HG03571 (cell line): ENCODE results near the gene INTS1.
"Not testable (repeated sequence)": the region's sequence is repeated elsewhere in the genome, so short reads cannot be mapped to it uniquely, and the experiment has no call there.

Experiments used
- ATAC-seq: cut with Tn5 transposase; IDR thresholded peaks from one replicate; pipeline ENCODE4 v1.9.1; 2021; ENCODE audit not compliant: unreplicated experiment

INTS1 gene

DNA sequence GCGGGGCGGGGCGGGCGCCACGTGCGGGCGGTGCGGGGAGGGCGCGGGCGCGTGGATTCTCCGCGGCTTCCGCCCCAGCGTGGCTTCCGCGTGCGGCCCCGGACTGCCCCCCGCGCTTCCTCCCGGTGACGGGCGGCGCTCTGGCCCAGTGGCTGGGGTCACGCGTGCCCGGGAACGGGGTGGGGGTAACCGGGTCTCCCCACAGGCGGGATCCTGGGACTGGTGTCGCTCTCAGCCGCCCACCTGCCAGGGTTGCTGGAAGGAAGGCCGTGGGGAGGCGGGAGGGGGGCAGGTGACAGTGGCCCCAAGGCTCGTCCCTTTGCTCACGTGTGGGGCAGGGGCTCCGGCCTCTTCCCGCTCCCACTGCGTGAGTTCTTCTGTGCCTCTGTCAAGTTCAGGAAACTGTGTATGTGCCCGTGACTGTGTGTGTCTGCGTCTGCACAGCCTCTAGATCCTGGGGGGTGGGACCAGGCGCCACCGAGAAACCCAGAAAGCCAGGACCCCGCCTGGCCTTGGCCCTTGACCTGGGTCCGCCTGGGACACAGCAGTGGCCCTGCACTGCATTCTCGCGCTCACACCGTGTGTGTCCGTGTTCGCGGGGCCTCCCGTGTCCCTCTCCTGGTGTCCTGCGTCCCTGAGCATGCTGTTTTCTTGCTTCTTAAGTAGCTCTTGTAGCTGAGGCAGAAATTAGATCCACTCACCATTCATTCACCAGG, 27.2 kb upstream of the INTS1 start:
- no peak for ATAC-seq

DNA sequence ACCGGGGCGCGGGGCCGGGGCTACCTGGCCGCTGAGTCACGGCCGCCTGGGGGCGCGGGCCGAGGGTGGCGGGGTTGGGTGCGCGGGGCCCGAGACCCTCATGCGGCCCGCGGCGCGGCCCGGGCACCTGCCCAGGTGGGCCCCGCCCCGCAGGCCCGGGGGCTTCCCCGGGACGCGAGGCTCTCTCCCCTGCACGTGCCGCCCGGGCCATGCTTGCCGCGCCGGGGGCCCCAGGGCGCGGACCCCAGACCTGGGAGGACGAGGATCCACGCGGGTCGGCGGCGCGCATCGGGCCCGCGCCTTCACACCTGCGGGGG, 26.7 kb upstream of the INTS1 start:
- peak; percentile 16 for ATAC-seq

DNA sequence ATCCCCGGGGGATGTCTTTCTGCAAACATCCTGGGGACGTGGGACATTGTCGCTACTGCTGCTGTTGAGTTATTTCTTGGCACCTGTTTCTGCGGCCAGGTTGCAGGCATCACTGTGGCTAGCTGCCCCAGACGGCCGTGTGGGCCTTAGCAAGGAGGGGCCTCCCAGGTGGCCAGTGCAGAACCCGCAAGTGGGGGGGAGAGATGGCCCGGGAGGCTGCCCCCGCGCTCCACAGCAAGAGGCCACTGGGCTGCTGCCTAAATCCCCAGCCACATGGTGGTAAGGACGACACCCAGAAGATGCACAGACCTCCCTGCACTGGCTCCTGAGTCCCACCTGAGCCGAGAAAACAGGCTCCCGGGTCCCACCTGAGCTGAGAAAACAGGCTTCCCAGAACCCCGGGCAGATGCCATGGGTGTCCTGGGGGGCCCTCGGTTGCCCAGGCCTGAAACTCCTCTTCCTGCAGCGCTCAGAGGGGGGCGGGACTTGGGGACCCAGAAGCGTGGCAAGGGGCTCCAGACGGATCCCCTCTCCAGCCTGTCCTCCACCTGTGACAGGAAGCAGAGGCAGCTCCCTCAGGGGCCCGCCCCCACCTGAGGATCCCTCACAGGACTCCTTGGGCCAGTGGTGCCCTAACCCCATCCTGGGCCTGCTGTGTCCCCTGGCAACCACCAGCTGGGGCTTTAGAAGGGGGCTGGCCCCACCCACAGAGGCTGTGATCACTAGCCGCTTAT, 25.4 kb upstream of the INTS1 start:
- ATAC-seq, result no peak

DNA sequence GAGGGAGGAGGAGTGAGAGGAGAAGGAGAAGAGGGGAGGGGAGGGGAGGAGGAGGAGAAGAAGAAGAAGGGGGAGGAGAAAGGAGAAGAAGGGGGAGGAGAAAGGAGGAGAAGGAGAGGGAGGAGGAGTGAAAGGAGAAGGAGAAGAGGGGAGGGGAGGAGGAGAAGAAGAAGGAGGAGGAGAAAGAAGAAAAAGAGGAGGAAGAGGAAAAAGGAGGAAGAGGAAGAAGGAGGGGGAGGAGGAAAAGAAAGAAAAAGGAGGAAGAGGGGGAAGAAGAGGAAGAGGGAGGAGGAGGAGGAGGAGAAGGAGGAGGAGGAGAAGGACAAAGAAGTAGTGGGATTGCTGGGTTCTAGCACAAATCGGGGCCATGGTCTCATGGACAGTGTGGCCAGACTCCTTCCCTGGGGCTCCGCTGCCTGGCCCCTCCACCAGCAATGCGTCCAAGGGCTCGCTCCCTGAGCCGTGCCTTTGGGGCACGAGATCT, 22.1 kb upstream of the INTS1 start:
- no peak for ATAC-seq

DNA sequence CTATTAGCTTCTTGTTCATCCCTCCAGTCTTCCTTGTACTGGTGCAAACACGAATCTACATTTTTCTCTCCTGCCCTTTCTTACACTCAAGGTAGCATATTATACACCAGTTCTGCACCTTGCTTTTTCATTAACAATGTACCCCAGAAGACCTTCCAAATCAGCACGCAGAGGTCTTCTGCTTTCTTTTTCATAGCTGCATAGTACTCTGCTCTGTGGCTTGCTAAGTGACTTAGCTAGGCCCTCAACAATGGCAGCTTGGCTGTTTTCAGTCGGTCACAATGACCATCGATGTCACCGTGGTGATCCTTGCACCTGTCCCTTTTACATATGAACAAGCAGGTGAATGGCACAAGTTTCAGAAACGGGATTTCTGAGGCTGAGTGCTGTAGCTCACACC, 21.2 kb upstream of the INTS1 start:
- ATAC-seq, result no peak

DNA sequence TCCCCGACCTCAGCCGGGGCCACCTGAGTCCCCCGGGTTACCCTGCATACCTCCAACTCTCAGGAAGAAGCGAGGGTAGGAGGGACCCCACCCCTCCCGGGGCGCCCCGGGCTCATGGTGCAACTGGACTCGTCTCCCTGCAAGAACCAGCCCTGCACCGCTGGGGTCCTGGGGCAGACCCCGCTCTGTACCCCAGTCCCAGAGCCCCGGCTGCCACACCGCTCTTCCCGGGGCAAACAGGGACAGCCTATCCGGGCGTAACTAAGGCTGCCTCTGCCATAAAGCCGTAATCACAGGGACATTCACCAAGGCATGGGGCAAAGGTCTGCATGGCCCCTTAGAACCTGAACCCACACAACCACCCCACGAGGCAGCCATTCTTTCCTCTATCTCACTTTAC, 19.7 kb upstream of the INTS1 start:
- no peak for ATAC-seq

DNA sequence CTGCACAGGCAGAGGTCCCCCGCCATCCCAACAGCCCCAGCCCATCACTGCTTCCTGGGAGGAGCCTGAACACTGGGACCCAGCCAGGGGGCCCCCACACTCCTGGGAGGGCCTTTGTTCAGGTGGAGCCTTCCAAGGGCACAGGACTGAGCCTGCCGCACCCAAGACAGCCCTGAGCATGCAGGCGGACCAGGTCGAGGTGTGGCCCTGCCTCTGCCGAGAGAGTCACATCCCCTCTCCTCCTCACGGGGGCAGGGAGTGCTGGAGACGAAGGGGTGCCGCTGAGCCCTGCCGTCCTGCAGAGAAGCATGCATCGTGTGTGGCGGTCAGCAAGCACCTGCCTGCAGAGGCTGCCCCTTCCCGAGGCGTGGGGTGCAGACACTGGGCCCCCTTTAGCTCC, 19.0 kb upstream of the INTS1 start:
- ATAC-seq, result no peak

DNA sequence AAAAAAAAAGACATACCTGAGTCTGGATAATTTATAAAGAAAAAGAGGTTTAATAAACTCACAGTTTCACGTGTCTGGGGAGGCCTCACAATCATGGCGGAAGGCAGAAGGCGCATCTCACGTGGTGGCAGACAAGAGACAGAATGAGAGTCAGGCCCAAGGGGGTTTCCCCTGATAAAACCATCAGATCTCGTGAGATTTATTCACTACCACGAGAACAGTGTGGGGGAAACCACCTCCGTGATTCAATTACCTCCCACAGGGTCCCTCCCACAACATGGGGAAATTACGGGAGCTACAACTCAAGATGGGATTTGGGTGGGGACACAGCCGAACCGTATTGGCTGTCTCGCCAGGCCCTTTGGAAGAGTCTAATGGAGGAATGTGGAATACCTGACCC, 17.3 kb upstream of the INTS1 start:
- ATAC-seq, result no peak

DNA sequence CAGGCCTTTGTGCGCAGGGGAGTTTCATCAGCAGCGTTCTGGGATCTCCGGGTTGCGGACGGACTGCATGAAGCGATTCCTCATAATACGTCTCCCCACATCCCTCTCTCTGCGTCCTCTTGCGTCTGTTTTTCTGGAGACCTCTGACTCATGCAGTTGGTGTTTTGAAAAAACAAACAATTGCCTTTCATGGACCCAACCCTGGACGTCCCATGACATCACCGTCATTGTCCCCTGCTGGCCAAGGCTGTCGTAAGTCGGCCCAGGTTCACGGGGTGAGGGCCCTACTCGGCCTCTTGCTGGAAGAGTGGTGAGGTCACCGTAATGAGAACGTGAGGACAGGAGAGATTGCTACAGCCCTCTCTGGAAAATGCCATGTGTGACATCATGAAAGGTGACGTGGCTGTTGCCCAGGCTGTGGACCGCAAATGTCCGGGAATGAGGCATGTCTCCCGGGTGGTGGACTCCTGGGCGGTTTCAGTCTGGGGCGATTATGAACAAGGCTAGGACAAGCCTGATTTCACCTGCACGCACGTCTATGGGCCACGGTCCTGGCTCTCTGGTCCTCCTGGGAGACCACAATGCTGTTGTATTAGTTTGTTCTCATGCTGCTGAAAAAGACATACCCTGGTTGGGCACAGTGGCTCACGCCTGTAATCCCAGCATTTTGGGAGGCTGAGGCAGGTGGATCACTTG, 16.5 kb upstream of the INTS1 start:
- ATAC-seq, result no peak

DNA sequence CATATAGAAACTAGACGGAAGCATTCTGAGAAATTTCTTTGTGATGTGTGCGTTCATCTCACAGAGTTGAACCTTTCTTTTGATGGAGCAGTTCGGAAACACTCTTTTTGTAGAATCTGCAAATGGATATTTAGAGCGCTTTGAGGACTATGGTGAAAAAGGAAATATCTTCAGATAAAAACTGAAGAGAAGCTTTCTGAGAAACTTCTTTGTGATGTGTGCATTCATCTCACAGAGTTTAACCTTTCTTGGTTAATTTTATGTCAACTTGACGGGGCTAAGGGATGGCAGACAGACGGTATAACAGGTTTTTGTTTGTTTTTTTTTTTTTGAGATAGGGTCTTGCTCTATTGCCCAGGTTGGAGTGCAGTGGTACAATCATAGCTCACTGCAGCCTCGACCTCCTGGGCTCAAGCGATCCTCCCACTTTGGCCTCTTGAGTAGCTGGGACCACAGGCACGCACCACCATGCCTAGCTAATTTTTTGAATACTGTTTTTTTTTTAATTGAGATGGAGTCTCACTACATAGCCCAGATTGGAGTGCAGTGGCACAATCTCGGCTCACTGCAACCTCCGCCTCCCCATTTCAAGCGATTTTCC, 15.2 kb upstream of the INTS1 start:
- not testable (repeated sequence) for ATAC-seq

DNA sequence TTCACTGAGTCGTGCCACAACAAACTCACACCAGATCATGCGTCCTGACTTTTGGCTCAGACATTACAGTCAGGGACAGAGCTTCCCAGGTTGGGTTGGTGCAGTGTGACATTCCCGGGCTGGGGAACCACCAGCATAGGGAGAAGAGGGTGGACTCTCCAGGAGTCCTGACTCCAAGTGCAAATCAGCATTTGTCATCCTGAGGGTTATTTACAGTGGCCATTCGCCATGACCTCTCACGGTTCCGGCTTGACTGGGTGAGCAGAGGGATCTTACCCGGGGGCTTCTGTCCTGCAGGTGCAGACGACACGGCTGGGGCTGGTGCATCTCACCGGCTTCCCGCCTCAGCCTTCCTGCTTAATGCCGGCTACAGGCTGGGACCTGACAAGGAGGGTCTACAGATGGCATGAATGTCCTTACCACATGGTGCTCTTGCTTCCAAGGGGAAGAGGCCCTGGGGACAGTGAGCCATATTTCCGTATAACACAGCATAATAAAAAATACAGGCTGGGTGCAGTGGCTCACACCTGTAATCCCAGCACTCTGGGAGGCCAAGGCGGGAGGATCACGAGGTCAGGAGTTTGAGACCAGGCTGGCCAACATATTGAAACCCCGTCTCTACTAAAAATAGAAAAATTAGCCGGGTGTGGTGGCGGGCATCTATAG, 12.5 kb upstream of the INTS1 start:
- ATAC-seq, result no peak

DNA sequence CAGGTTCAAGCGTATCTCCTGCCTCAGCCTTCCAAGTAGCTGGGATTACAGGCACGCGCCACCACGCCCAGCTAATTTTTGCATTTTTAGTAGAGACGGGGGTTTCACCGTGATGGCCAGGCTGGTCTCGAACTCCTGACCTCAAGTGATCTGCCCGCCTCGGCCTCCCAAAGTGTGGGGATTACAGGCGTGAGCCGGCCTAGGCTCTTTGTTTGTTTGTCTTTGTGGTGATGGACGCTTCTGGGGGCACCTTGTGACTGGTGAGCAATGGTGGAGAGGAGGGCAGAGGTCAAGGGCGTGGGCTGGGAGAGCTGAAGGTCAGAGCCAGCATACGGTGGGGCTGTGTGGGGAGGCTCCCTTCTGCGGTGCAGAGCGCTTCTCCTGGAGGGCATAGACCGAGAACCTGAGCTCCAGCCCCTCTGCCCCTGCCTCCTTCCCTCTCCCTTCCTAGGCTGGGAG, 11.3 kb upstream of the INTS1 start:
- ATAC-seq, result not testable (repeated sequence)

DNA sequence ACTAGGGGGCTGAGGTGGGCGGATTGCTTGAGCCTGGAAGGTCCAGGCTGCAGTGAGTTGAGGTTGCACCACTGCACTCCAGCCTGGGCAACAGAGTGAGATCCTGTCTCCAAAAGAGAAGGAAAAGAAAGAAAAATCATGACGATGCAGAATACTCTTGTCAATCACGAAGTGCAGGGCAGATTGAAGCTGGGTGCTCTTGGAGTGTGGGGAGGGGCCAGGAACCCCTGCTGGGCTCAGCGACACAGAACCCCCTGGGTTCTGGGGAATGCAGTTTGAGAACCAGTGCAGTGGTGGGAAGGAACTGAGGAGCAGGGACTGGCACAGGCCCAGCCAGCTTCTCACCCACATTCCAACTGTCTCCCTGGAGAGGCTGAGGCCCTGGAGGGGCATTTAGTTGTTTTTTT, 10.8 kb upstream of the INTS1 start:
- ATAC-seq, result no peak

DNA sequence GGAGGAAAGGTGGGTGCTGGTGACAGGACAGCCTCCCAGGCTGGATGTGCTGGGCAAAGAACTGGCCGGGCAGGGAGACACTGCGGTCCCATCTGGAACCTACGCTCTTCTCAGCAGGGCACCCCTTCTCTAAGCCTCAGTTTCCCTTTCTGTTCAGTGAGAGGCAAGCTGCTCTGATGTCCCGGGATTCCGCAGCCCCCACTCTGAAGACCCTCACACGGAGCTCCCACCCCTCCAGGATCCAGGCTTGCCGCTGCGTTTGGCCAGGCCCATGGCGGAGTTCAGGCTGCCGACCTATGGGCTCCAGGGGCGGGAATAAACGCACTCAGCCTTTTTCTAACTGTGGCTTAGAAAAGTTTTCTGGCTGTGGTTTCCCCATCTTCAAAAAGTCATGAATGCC, 10.2 kb upstream of the INTS1 start:
- ATAC-seq, result no peak

DNA sequence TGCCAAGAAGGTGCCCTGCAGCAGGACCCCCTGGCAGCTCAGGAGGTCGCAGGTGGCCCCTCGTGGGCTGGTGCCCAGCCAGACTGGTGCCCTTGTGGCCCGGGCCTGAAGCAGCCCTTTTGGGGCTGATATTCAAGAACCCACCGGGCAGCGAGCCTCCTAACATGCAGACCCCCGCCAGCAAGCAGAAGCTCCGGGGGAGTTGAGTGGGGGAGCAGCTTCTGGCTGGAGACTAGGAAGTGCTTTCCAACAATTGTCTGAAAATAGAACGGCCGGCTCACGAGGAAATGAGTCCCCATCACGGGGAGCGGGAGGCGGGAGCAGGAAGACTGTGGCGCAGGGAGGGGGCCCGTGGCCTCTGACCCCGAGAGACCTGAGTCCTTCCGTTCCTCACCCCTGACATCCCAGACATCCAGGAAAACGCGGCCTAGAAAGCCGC, 9.5 kb upstream of the INTS1 start:
- ATAC-seq, result no peak

DNA sequence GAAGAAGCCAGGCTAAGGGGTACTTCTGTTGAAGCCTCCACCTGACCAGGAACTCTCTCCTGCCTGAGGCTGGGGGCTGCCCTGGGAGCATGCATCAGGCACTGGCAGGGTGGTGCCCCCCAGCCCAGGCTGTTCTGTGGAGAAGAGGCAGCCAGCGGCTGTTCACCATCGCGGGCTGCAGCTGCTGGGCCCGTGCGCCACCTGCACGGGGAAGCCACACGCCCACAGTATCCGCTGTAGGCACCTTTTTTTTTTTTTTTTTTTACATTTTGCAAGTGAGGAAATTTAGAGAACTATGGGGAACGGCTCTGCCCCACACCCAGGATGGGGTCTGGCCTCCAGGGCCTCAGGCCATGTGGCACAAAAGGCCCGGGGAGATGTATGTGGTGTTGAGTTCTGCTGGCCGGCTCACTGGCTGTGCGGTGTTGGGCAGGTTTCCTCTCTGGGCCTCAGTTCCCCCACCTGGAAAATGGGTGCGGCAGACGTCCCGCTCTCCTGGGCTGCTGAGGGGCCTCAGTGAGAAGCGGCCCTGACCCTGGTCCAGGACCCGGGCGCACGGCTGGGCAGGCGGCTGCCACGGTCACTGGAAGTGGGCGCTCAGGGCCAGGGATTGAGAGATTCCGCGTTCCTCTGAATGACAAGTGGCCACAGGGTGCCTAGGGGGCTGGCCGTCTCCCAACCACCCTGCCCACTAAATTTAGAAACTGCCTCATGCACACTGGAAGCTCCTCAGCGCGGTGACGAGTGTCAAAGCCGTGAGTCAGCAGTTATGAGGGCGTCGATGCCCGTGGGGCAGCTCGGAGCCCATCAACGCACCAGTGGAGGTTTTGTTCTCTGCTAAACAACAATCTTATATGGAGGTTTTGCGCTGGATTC, 8.8 kb upstream of the INTS1 start:
- ATAC-seq, result no peak

DNA sequence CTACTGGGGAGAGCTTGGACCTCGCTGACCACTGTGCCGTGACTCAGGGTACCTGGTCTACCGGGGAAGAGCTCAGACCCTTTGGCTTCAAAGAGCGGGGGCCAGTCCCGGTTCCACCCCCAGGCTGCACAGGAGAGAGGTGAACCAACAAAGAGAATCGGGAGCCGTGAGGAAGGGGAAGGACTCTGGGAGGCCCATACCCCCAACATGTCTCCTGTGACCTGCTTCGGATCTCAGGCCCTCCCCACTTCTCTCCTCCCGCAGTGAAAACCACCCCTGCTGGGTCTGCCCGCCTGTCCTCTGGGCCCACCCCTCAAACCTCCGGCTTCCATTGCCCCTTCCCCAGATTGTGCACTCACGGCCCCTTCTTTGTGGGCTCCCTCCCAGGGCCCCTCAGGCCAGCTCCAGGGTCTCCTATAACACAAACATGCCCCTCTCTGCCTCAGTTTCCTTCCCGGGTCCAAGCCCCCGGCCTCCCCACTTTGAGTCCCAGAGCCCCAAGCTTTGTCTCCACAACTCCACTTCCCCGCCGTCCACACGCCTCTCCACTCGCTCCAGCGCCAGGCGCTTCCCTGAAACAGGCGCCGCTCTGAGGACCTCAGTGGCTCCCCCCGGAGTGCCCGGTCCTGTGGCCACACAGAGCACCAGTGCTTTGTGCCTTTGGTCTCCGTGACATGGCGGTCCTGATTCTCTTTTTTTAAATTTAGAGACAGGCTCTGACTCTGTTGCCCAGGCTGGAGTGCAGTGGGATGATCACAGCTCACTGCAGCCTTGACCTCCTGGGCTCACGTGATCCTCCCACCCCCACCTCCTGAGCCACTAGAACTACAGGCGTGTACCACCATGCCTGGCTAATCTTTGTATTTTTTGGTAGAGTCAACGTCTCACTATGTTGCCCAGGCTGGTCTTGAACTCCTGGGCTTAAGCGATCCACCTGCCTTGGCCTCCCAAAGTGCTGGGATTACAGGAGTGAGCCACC, 7.5 kb upstream of the INTS1 start:
- no peak for ATAC-seq

DNA sequence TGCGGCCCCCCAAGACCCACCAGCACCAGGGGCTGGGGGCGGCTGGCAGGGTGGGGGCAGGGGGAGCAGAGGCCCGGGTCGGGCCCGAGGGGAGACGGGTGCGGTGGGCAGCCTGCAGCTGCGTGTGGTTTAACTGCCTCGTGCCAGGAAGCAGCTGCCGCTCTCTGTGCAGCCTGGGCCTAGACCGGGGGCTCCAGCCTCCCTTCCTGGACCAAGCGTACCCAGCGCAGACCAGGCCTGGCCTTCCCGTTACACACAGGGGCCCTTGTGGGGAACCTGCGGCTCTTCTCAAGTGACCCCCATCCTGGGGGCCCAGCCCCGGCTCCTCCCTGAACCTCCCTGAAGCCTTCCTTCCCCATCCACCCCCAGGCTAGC, 6.6 kb upstream of the INTS1 start:
- no peak for ATAC-seq

DNA sequence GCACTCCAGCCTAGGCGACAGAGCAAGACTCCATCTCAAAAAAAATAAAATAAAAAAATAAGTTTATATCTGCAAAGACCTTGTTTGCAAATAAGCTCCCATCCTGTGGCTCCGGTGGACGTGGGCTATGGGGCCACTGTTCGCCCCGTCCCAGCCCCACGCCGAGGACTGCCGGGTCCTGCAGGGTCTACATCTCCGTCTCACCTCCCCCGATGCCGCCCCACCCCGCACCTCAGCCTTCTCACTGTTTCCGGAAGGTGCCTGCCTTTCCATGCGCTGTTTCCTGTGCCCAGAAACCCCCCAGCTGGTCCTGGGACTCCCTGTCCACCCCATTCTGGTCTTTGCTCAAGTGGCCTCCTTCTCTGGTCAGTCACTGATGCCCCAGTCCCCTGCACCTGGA, 5.0 kb upstream of the INTS1 start:
- ATAC-seq, result no peak
